HL-60 (cell line): ENCODE results near the gene REXO1.

Experiments used
- GABPA ChIP-seq: IDR thresholded peaks from 2 replicates; pipeline ENCODE4 v1.6.1; 2012; ENCODE audit warnings: low read depth
- POLR2AphosphoS5 ChIP-seq: IDR thresholded peaks from 2 replicates; pipeline ENCODE4 v1.6.1; 2012; ENCODE audit warnings: low read depth
- TF ChIP-seq, protein P1 (sequence below): IDR thresholded peaks from 2 replicates; pipeline ENCODE4 v1.6.1; 2012; ENCODE audit warnings: low read depth; ENCODE audit not compliant: insufficient replicate concordance
- TF ChIP-seq, protein P2 (sequence below): IDR thresholded peaks from one replicate; pipeline ENCODE4 v1.5.1; 2011; ENCODE audit warnings: low read length, control low read depth, inconsistent platforms; ENCODE audit not compliant: insufficient read depth

DNA sequence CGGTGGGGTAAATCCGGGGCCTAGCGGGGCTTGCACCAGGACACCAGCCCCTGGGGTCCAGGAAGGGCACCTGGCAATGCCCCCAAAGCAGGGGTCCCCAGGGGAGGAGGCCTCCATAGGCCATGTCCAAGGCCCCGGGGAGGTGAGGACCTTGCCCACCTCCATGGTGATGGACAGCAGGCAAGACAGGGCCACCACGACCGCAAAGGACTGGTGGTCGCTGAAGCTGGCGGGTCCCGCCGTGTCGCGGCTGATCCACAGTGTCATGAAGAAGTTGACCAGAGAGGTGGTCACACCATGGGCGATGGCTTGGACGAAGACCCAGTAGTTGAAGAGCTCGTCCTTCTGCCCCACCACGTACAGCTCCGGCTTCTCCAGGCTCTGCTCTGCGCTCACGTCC lies 63.0 kb downstream of the REXO1 start:
- TF ChIP-seq POLR2AphosphoS5 (no peak), GABPA (no peak)
- TF ChIP-seq, protein P1, sequence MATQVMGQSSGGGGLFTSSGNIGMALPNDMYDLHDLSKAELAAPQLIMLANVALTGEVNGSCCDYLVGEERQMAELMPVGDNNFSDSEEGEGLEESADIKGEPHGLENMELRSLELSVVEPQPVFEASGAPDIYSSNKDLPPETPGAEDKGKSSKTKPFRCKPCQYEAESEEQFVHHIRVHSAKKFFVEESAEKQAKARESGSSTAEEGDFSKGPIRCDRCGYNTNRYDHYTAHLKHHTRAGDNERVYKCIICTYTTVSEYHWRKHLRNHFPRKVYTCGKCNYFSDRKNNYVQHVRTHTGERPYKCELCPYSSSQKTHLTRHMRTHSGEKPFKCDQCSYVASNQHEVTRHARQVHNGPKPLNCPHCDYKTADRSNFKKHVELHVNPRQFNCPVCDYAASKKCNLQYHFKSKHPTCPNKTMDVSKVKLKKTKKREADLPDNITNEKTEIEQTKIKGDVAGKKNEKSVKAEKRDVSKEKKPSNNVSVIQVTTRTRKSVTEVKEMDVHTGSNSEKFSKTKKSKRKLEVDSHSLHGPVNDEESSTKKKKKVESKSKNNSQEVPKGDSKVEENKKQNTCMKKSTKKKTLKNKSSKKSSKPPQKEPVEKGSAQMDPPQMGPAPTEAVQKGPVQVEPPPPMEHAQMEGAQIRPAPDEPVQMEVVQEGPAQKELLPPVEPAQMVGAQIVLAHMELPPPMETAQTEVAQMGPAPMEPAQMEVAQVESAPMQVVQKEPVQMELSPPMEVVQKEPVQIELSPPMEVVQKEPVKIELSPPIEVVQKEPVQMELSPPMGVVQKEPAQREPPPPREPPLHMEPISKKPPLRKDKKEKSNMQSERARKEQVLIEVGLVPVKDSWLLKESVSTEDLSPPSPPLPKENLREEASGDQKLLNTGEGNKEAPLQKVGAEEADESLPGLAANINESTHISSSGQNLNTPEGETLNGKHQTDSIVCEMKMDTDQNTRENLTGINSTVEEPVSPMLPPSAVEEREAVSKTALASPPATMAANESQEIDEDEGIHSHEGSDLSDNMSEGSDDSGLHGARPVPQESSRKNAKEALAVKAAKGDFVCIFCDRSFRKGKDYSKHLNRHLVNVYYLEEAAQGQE: no peak
- TF ChIP-seq, protein P2, sequence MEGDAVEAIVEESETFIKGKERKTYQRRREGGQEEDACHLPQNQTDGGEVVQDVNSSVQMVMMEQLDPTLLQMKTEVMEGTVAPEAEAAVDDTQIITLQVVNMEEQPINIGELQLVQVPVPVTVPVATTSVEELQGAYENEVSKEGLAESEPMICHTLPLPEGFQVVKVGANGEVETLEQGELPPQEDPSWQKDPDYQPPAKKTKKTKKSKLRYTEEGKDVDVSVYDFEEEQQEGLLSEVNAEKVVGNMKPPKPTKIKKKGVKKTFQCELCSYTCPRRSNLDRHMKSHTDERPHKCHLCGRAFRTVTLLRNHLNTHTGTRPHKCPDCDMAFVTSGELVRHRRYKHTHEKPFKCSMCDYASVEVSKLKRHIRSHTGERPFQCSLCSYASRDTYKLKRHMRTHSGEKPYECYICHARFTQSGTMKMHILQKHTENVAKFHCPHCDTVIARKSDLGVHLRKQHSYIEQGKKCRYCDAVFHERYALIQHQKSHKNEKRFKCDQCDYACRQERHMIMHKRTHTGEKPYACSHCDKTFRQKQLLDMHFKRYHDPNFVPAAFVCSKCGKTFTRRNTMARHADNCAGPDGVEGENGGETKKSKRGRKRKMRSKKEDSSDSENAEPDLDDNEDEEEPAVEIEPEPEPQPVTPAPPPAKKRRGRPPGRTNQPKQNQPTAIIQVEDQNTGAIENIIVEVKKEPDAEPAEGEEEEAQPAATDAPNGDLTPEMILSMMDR: no peak
